GM18508 (cell line): Measurements from ENCODE around the gene FAM237B.

Experiments used
- ATAC-seq: cut with Tn5 transposase; IDR thresholded peaks from one replicate; pipeline ENCODE4 v1.9.1; 2021; ENCODE audit warnings: moderate number of reproducible peaks; ENCODE audit not compliant: insufficient read depth, unreplicated experiment

Gene FAM237B

GRCh38 chr7:90298145-90299038, 22.7 kb downstream of the FAM237B start:
- ATAC-seq = no peak

DNA sequence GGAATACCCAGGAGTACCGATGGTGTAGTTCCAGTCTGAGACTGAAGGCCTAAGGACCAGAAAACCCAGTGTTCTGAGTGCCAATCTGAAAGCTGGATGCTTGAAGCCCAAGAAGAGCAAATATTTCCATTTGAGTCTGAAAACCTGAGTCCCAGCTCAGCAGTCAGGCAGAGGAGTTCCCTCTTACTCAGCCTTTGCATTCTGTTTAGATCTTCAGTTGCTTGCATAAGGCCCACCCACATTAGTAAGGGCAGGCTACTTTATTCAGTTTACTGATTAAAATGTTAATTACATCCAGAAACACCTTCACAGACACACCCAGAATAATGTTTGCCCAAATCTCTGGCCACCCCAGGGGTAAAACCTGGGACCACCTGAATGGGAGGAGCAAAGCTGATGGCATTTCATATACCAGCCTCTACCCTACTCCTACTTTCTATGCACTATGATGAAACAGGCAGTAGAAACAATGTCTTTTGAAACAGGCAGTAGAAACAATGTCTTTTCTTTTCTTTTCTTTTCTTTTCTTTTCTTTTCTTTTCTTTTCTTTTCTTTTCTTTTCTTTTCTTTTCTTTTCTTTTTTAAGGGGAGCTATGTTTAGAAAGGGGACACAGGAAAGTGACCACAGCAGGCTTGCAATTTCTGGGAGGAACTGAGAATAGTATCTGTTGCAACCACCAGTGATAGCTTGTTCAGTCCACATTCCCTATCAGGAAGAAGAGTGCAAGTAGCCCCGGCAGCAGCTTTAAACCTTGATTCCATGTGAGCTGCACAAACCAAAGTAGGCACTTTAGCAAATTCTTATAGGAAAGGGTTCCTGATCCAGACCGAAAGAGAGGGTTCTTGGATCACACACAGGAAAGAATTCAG, 30.6 kb downstream of the FAM237B start:
- ATAC-seq = no peak

DNA sequence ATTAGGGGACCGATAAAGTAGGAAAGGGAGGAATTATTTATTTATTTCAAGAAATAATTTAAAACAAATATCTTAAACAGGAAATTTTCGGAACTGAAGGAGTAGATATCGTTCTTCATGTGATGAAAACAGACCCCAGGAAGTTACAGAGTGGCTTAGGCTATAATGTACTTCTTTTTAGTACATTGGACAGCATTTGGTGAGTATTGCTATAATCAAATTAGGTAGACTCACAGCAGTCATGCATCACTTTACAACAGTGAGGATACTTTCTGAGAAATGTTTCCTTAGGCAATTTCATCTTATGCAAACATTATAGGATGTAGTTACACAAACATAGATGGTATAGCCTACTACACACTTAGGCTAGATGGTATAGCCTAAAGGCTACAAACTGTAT, 33.0 kb downstream of the FAM237B start:
- no peak for ATAC-seq

DNA sequence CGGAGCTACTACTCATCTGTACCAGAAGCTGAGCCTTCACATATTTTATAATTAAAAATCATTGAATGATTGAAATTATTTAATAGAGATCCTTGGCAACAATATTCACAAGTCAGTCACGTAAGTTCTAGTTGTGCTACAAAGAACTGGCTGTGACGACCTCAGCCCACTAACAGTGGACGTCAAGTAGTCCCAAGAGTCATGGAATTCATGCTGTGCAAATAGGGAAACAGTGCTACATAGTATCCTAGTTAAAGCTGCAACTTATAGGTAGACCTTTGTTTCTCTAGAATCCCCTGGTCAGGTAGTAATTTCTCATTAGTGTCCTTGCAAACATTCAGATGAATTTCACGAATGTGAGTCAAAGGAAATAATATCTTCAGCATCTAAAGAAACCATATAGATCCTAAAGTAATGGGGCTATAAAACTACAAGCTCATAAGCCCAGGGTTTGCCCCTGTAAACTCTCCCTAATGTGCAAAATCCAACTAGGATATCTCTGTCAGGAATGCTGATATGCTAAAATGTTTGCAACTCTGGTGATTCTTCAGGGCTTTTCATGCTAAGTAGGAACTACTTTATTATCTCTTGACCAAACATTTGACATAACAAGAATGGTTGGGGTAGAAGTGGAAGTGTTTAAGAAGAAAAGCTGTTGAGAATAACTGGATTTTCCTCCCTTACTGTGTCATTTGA, 44.9 kb downstream of the FAM237B start:
- no peak for ATAC-seq

DNA sequence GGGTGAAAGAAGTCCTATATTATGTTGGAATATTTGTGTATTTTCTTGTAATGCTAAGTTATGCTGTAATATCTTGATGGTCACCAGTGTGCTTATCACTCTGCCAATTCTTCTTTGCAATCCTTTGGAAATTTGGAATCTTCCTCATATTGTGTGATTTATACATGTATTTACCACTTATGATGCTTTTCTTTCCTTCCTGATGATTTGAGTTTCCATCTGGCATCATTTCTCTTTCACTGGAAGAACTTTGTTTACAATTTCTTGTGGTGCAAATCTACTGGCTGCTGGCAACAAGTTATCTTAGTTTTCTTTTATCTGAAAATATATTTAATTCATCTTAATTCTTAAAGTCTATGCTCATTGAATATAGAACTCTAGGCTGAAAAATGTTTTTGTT, 46.9 kb downstream of the FAM237B start:
- ATAC-seq = no peak

DNA sequence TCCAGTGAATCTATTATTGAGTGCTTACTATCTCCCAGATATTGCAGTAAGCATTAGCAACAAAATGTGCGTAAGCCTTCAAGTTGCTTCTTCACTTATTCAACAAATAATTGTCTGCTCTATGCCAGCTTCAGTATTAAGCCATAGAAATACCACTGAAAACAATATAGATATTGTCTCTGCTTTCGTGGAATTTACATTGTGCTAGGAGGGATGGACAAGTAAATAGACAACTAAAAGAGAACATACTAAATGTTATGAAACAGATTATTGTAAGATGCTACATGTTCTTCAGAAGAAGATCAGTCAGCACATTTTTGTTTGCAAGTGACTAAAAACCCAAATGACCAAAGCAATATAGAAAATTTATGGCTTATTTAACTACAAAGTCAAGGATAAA, 48.9 kb downstream of the FAM237B start:
- no peak for ATAC-seq

GRCh38 chr7:90271753-90272152, 49.4 kb downstream of the FAM237B start:
- ATAC-seq = no peak

- ATAC-seq = no peak
These were observed 50.5 kb downstream of the FAM237B start for GRCh38 chr7:90270431-90271178.

GRCh38 chr7:90269163-90269562, 51.9 kb downstream of the FAM237B start:
- ATAC-seq = no peak

GRCh38 chr7:90267263-90267858, 53.7 kb downstream of the FAM237B start:
- ATAC-seq = no peak

DNA sequence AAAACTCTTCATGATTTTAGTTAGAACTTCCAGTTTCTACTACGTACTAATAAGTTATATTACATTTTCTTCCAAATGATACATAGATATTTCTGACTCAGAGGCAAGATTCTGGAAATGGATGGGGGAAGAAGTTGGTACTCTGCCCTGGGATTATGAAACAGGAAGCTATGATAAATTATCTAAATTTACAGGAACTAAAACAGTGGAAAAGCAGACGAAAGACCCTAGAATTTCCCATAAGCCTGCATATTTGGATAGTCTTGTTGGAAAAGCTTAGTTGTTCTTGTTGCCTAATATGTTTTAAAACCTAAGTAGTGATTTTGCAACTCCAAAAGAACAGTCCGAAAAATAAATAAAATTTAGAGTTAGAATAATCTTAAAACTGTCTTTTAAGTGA, 54.3 kb downstream of the FAM237B start:
- ATAC-seq = no peak
